ENCODE results near the gene EGLN3.

EGLN3 gene

DNA sequence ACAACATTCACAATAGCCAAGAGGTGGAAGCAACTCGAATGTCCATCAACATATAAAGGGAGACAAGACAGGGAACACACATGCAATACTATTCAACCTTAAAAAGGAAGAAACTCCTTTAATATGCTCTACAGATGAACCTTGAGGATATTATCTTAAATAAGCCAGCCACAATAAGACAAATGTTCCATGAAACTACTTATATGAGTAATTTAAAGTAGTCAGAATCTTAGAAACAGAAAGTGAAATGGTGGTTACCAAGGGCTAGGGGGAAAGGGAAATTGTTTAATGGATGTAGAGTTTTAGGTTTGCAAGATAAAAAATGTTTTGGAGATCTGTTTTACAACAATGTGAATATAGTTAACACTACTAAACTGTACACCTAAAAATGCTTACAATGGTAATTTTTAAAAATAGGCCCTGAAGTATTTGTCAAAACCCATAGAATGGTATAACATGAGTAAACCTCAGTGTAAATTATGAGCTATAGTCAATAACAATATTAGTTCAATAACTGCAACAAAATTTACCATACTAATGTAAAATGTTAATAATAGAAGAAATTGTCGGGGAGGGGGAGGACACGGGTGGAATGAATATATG lies 71.1 kb downstream of the EGLN3 start:
- Histone ChIP-seq H3K4me1 (ENCODE audit: insufficient read depth, low read length) (no peaks in the 10 kb centered on the region), H3K27ac (ENCODE audit: low read depth, low read length) (no peak overlapping the region), H3K36me3 (ENCODE audit: insufficient read depth, low read length) (no peaks in the 10 kb centered on the region), H3K9me3 (ENCODE audit: low read length) (no peaks in the 10 kb centered on the region), H3K4me3 (ENCODE audit: low read depth in 1 of 2, low read length in 2 of 2) (no peak overlapping the region), H3K27me3 (ENCODE audit: control insufficient read depth in 1 of 2, insufficient read depth in 2 of 2, low read length in 2 of 2) (no peaks in the 10 kb centered on the region), H3K9ac (ENCODE audit: low read length) (no peak overlapping the region)

DNA sequence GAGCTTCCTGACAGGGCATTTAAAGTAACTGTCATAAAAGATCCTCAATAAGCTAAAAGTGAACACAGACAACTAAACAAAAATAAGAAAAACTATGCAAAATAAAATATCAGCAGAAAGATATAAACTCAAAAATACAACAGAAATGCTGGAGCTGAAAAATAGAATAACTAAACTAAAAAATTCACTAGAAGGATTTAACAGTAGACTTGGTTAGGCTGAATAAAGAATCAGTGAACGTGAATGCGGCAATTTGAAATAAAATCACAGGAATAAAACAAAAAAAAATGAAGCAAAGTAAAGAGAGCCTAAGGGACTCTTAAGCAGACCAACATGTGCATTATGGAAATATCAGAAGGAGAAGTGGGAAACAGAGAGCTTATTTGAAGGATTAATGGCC lies 74.6 kb downstream of the EGLN3 start:
- Histone ChIP-seq H3K27ac (ENCODE audit: low read depth, low read length) (no peak overlapping the region), H3K27me3 (ENCODE audit: control insufficient read depth in 1 of 2, insufficient read depth in 2 of 2, low read length in 2 of 2) (no peaks in the 10 kb centered on the region), H3K36me3 (ENCODE audit: insufficient read depth, low read length) (no peaks in the 10 kb centered on the region), H3K4me3 (ENCODE audit: low read depth in 1 of 2, low read length in 2 of 2) (no peak overlapping the region), H3K9me3 (ENCODE audit: low read length) (no peaks in the 10 kb centered on the region), H3K4me1 (ENCODE audit: insufficient read depth, low read length) (no peaks in the 10 kb centered on the region), H3K9ac (ENCODE audit: low read length) (no peak overlapping the region)
